ENCODE data around the gene CACFD1. TPM values are rescaled to one million over a fixed set of nuclear protein-coding genes. Genes with fewer than 3 reads are reported as not detected.

Gene CACFD1
- total and polyA plus RNA-seq, 2 experiments from 2014 or later, result 61.7 to 64.0 TPM

DNA sequence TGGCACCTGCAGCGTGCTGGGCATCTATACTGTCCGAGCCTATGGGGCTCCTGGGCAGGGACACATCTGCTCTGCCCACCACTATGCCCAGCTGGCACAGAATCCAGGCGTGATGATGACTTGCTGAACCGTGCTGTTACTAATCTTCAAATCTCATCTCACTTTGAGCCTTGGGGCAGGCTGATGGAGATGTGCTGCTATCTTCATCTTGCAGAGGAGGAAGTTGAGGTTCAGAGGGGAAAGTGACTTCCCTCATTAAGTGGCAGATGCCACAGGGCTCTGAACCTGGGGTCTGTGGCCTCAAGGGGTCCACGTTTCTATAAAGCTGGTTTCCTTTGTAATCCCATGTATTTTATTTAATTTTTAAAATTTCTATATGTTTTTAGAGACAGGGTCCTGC, 14.4 kb downstream of the CACFD1 start:
- TF ChIP-seq, protein P1, sequence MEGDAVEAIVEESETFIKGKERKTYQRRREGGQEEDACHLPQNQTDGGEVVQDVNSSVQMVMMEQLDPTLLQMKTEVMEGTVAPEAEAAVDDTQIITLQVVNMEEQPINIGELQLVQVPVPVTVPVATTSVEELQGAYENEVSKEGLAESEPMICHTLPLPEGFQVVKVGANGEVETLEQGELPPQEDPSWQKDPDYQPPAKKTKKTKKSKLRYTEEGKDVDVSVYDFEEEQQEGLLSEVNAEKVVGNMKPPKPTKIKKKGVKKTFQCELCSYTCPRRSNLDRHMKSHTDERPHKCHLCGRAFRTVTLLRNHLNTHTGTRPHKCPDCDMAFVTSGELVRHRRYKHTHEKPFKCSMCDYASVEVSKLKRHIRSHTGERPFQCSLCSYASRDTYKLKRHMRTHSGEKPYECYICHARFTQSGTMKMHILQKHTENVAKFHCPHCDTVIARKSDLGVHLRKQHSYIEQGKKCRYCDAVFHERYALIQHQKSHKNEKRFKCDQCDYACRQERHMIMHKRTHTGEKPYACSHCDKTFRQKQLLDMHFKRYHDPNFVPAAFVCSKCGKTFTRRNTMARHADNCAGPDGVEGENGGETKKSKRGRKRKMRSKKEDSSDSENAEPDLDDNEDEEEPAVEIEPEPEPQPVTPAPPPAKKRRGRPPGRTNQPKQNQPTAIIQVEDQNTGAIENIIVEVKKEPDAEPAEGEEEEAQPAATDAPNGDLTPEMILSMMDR (IDR thresholded peaks at IDR 0.05; ENCODE audit: low read depth, low read length), result no peak
- no peak overlapping the region for H3K27ac ChIP-seq
- H3K4me3 ChIP-seq, result no peak overlapping the region
- no peaks in the 10 kb centered on the region for H3K9me3 ChIP-seq (ENCODE audit: low read depth)
- H3K27me3 ChIP-seq, result no peaks in the 10 kb centered on the region
- peaks cover 4% of the 10 kb centered on the region for H3K4me1 ChIP-seq (ENCODE audit: low read depth)
- no peak for DNase-seq (ENCODE audit: low read depth in 1 of 2, low spot score in 1 of 2)
- no peaks in the 10 kb centered on the region for H3K36me3 ChIP-seq

- Histone ChIP-seq H3K36me3 (no peaks in the 10 kb centered on the region), H3K4me3 (no peak overlapping the region), H3K27ac (no peak overlapping the region), H3K4me1 (ENCODE audit: low read depth) (peaks cover 4% of the 10 kb centered on the region), H3K27me3 (peaks cover 5% of the 10 kb centered on the region), H3K9me3 (ENCODE audit: low read depth) (no peaks in the 10 kb centered on the region)
- DNase-seq (ENCODE audit: low read depth in 1 of 2, low spot score in 1 of 2), result no peak
- TF ChIP-seq, protein P1 (IDR thresholded peaks at IDR 0.05; ENCODE audit: low read depth, low read length), result no peak
These were observed 15.1 kb downstream of the CACFD1 start for GRCh38 chr9:133474853-133475252.

DNA sequence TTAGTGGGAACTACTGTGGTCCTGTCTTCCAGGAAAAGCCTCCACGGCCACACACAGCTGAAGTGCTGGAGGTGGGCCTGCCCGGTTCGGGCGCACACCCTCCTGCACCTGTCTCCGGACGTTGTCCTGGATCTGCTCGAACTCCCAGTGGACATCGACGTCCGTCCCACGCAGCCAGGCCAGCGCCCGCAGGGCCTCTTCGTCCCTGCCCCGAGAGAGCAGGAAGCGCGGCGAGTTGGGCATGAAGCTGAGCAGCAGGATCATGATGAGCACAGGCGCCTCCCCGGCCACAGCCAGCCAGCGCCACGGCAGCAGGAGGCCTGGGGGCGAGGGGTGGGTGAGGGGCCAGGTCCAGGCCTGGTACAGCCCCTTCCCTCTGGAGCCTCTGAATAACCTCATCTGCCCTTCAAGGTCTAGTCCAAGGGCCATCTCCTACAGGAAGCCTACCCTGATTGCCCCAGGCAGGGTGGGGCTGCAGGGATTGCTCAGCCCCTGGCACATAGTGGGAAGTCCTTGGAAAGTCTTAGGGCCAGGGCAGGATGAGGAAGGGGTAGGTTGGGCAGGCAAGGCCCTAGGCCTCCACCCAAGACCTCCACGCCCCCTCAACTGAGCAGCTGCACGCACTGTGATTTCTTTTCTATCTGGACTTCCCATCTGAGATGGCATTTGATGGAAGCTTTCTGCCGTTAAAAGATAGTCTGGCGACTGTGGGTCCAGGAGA, 15.7 kb downstream of the CACFD1 start:
- H3K27me3 ChIP-seq, result peaks cover 7% of the 10 kb centered on the region
- H3K4me3 ChIP-seq, result no peak overlapping the region
- peaks cover 4% of the 10 kb centered on the region for H3K4me1 ChIP-seq (ENCODE audit: low read depth)
- H3K9me3 ChIP-seq (ENCODE audit: low read depth), result no peaks in the 10 kb centered on the region
- no peak for DNase-seq (ENCODE audit: low read depth in 1 of 2, low spot score in 1 of 2)
- no peak overlapping the region for H3K27ac ChIP-seq
- H3K36me3 ChIP-seq, result no peaks in the 10 kb centered on the region
- TF ChIP-seq, protein P1 (IDR thresholded peaks at IDR 0.05; ENCODE audit: low read depth, low read length), result no peak

GRCh38 chr9:133476036-133476931, 16.5 kb downstream of the CACFD1 start:
- H3K36me3 ChIP-seq, result no peaks in the 10 kb centered on the region
- TF ChIP-seq, protein P1 (IDR thresholded peaks at IDR 0.05; ENCODE audit: low read depth, low read length), result no peak
- peaks cover 7% of the 10 kb centered on the region for H3K27me3 ChIP-seq
- H3K27ac ChIP-seq, result no peak overlapping the region
- H3K4me3 ChIP-seq, result no peak overlapping the region
- no peaks in the 10 kb centered on the region for H3K9me3 ChIP-seq (ENCODE audit: low read depth)
- H3K4me1 ChIP-seq (ENCODE audit: low read depth), result peaks cover 4% of the 10 kb centered on the region
- DNase-seq (ENCODE audit: low read depth in 1 of 2, low spot score in 1 of 2), result peak in 1 of 2 donors; percentile 81

DNA sequence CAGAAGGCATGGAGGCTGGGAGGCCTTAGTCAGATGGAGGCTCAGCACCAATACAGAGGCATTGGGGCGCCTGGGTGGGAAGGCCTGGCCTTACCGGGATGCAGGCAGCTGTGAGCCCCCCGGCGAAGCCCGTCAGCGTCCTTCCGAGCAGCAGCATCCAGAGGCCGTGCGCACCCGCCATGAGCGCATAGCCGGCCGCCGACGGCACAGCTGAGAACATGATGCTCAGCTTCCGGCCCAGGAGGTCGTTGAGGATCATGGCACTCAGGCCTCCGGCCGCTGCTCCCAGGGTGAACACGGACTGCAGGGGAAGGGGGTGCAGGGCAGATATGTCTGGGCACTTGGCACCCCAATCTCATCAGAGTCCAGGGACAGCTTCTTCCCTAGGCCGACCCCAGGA, 17.2 kb downstream of the CACFD1 start:
- Histone ChIP-seq H3K27me3 (peaks cover 7% of the 10 kb centered on the region), H3K4me3 (no peak overlapping the region)
- no peak for DNase-seq (ENCODE audit: low read depth in 1 of 2, low spot score in 1 of 2)

More for the DNA sequence above, 17.2 kb downstream of the CACFD1 start:
- Histone ChIP-seq H3K4me1 (ENCODE audit: low read depth) (peaks cover 4% of the 10 kb centered on the region), H3K27ac (no peak overlapping the region), H3K9me3 (ENCODE audit: low read depth) (no peaks in the 10 kb centered on the region), H3K36me3 (no peaks in the 10 kb centered on the region)
- TF ChIP-seq, protein P1 (IDR thresholded peaks at IDR 0.05; ENCODE audit: low read depth, low read length), result no peak

Data from cardiac muscle cell (in vitro differentiated cells and primary cell).